GM19023 (cell line): Measurements from ENCODE around the gene SLF2.

Experiments used
- ATAC-seq: cut with Tn5 transposase; IDR thresholded peaks from one replicate; pipeline ENCODE4 v1.9.1; 2021; ENCODE audit warnings: mild to moderate bottlenecking, moderate library complexity; ENCODE audit not compliant: unreplicated experiment

Gene SLF2, protein sequence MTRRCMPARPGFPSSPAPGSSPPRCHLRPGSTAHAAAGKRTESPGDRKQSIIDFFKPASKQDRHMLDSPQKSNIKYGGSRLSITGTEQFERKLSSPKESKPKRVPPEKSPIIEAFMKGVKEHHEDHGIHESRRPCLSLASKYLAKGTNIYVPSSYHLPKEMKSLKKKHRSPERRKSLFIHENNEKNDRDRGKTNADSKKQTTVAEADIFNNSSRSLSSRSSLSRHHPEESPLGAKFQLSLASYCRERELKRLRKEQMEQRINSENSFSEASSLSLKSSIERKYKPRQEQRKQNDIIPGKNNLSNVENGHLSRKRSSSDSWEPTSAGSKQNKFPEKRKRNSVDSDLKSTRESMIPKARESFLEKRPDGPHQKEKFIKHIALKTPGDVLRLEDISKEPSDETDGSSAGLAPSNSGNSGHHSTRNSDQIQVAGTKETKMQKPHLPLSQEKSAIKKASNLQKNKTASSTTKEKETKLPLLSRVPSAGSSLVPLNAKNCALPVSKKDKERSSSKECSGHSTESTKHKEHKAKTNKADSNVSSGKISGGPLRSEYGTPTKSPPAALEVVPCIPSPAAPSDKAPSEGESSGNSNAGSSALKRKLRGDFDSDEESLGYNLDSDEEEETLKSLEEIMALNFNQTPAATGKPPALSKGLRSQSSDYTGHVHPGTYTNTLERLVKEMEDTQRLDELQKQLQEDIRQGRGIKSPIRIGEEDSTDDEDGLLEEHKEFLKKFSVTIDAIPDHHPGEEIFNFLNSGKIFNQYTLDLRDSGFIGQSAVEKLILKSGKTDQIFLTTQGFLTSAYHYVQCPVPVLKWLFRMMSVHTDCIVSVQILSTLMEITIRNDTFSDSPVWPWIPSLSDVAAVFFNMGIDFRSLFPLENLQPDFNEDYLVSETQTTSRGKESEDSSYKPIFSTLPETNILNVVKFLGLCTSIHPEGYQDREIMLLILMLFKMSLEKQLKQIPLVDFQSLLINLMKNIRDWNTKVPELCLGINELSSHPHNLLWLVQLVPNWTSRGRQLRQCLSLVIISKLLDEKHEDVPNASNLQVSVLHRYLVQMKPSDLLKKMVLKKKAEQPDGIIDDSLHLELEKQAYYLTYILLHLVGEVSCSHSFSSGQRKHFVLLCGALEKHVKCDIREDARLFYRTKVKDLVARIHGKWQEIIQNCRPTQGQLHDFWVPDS

DNA sequence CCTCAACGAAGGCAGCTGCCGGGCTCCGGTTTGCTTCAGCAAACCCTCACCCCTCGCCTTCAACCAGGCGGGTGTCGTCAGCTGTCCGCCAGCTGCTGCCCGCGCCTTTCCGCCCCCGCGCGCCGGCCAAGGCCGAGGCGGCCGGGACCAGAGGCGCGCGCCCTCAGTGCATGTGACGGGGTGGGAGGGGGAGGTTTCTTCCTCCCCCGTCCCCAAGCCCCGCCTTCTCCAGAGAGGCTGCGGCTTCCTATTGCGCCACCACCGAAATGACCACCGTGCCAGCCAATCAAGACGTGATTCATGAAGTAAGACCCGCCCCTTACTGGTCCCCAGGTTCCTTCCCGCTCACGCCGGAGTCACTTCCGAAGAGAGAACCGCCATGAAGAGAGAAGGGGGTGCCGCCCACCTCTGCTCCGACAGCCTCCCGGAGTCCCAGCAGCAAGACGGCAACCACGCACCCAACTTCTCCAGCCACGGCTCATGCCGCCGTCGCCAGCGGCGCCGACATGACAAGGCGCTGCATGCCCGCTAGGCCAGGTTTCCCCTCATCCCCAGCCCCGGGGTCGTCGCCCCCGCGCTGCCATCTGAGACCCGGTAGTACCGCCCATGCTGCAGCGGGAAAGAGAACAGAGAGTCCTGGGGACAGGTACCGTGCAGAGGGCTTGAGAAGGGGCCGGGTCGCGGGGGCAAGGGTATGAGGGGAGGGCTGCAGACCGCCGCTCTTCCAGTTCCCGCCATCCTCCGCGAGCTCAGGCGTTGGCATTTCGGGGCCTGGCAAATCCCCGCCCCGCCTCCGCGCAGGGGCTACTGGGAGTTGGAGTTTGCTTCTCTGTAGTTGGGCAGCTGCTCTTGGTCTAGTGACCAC is at the start of gene SLF2:
Gene SLF2, plus strand, starts transcription at position 359 of the 865 bp plus-strand sequence. Its CDS starts 148 bp downstream, at position 507.
- ATAC-seq, result peak; percentile 96

DNA sequence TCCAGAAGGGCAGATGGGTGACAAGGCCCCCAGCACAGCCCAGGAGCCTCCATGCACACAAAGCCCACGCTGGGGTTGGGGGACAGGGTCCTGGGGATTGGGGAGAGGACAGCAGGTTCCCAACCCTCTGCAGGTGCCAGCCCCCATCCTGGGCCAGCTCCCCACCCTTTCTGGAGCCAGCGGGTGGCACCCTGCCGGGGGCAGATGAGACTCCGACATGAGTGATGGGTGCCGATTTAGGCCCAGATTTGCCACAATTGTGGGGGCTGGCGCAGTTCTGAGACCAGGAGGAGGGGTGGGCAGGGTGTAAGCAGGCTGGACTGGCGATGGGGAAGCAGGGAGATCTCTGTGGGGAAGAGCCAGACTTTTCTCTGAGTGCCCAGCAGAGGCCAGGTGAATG is 49.3 kb upstream of the SLF2 start:
- no peak for ATAC-seq

DNA sequence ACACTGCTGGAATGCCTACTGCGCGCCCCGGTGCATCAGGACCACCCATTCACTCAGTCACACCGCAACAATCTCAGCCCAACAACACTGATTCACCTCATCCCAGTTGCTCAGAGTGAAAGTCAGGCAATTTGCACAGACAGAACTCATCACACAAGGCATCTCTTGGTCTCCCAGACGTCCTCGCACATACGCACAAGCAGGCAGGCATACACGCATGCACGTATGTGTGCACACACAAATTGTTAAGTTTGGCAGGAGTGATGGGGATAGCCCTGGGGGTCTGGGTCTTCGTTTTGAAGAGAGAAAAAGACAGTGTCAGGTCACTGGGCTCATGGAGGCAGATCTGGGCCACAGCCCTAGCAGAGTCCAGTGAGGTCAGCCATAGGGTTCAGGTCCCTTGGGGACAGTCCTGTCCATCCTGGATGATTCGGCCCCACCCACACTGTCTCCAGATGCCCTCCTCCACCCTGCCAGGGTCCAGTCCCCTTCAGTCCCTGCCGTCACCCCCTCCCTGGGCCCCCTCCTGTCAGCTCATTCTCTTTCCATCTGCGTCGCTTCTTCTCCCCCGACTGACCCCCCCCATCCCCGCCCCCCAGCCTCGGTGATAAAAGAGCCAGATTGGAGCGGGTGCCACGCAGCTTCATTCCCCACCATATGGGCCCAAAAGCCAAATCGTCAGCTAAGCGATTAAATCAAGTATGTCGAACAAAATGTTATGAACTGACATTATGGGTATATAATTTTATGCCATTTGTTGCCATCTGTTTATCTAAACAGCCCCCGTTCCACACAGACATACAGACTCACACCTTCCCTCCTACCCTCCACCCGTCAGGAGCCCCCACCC is 48.5 kb upstream of the SLF2 start:
- ATAC-seq, result no peak

DNA sequence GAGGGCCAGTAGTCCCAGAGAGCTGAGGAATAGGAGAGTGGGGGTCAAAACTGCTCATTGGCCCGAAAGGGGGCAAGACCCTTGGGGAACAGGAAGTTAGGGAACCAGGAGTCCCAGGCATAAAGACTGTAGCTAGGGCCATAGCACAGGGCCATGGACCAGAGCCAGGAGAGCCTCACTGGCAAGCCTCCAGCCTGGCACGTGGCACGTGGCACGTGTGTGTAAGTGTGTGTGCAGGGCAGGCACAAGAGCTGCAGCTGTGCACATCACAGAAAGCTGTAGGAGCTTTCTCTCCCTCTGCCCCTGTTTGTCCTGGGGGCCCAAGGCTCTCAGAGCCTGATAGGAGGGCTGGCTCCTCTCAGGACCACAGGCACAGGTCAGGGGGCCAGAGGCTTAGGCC is 47.8 kb upstream of the SLF2 start:
- no peak for ATAC-seq

DNA sequence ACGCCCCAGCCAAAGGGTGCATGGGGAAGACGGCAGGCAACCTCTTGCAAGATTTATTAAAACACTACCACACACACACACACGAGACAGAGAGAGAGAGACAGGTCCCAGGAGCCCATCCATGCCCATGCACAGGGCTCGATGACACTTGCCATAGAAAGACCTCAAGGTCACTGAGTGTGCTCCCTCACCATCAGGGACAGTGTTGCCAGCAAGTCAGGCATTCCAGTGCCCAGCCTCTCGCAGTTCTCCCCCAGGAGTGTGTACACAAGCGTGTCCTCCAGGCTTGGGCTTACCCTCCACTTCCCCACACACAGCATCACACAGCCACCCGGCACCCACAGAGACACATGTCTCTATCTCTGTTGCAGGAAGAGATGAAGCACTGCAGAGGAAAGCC is 46.8 kb upstream of the SLF2 start:
- ATAC-seq, result no peak

DNA sequence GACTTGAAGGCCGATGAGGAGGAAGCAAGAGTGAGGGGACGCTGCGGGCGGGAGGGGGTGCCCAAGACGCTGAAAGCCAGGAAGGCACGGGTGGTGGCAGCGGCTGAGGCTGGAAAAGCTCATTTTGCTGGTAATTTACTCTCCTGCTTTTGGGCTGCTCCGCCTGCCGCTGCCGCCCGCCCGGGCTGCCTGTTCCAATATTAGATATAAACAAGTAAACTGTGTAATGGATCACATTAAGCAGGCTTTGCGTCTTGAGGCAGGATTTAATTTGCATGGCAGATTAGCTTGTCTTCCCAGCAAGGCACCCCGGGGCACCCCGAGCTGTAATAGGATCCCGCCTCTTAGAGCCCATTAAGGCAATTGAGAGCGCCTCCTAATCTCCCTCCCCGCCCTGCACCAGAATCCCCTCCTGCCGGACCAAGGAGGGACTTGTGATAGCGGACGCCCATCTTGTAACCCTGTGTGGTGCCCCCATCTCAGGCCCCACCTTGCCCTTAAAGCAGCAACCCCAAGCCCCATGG is 46.1 kb upstream of the SLF2 start:
- no peak for ATAC-seq

DNA sequence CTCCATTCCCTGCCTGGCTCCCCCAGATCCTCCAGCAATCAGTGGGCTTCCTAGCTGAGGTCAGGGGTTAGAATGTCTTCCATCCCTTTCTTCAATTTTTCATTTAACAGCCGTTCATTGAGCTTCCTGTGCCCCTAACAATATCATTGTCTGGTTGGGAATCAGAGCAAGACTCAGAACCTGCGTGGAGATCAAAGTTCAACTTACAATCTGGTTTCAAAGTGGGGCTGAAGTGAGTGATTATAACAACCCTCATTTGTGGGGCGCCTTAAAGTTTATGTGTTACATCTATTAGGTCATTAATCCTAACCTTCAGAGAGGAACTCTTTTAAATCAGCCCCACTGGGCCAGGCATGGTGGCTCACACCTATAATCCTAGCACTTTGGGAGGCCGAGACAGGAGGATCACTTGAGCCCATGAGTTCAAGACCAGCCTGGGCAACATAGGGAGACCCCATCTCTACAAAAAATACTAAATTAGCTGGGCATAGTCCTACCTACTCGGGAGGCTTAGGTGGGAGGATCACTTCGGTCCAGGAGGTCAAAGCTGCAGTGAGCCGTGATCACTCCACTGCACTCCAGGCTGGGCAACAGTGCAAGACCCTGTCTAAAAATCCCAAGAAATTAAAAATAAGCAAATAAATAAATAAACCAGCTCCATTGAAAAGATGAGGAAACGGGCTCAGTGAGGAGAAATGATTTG is 45.4 kb upstream of the SLF2 start:
- ATAC-seq, result no peak

DNA sequence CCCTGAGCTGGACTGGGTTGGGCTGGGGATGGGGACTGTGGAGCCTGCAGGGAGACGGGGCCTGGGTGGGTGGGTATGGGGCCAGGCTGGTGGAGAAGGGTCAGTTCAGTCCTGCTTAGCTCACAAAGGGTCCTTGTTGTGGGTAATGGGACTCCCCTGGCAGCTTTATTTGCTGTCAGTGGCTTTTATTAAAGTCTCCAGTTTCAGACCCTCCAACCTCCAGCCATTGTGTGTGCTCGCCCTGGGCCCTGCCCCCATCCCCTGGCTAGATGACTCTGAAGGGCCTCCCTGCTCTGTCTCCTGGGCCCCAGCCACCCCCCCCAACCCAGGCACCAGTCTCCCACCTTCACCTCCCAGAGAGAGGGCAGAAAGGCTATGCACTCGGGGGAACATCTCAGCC is 44.4 kb upstream of the SLF2 start:
- ATAC-seq, result no peak

DNA sequence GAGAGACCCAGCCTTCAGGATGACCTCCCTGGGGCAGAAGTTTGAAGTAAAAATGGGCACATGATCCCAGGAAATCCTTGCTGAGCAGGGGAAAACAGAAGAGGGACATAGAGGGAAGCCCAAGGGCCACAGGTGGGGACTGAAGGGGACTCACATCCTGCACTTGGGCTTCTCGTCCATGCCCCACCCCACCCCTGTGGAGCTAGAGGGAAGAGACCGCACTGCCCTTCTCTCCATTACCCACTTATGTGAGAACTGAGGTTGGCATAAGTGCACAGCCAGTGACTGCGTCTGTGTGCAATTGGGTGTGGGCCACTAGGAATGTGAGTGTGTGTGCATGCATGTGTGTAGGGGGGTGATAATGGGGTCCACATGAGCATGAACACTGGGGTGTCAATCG is 43.4 kb upstream of the SLF2 start:
- ATAC-seq, result no peak

DNA sequence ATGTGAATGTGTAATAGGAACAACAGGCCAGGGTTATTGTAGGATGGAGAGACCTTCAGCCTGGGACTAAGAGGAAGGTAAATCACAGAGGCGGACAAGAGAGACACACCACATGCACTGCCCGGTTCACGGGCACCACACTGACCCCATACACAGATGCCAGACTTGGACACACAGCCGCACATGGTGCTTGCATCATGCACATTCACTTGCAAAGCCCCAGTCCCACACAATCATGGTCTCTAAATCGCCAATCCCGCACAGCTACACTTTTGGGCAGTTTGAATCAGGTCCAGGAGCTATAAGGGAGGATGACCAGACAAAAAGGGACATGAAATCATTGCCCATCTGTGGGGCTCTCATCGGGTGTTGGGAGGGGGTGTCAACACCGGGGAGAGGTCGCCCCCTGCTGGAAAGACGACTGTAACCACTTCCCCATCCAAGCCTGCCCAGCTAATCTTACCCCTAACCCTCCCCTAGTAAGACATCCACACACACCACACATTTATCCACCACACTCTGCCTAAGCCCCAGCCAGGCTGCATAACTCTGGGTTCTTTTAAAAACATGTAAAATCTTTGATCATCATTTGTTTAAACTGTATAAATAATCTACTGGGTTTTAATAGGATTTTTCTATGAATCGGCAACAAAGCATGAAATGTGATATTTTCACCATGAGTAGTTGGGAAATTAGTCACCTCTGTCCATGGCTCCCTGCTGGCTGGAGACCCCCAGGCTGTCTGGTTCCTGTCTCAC is 40.5 kb upstream of the SLF2 start:
- no peak for ATAC-seq

DNA sequence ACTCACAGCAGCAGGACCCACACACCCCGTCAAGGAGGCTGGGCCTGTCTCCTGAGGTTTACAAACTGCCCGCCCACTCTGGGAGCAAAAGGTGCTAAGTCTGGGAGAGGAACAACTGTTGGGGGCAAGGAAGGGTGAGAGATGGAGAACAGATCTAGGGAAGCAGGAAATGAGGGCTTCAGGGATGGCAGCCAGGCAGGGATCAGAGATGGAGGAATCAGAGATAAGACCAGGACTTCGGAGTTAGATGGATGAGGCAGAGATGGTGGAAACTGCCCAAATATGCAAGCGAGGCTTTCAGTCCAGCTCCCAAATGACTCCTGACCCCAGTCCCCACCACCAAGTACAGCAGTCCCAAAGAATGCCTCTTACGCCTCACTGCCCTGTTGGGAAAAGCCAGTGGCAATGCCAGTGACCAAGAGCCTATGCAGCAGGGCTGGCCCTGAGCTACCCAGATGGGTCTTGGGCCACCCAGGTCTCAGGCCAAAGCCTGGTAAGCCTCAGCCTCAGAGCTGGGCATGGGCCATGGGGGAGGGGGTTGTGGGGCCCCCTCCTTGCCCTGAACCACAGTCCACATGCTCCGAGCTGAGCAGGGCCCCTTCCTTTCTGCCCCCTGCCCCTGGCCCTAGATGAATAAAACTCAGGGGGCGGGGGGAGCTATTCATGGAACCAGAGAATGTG is 39.5 kb upstream of the SLF2 start:
- ATAC-seq, result no peak

DNA sequence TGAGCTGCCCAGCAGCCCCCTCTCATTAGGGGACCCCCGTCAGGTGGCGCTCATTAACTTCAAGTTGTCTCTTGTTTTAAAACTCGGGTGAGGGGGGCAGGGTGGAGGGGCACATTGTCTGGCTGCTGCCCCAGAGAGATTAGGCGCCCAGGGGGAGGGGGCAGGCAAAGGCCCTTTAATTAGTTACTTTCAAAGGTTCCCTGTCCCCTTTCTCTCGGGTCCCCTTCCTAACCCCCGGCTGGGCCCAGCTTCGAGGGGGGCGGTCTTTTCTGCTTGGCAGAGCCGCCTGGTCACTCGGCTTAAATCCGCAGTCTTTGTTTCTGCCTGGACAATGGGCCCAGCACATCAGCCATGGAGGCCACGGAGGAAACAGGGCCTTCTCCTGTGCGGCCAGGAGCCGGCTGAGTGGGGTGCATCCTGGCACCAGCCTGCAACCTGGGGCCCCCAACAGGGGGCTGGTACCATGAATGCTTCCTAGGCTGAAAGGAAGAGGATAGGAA is 38.9 kb upstream of the SLF2 start:
- no peak for ATAC-seq

DNA sequence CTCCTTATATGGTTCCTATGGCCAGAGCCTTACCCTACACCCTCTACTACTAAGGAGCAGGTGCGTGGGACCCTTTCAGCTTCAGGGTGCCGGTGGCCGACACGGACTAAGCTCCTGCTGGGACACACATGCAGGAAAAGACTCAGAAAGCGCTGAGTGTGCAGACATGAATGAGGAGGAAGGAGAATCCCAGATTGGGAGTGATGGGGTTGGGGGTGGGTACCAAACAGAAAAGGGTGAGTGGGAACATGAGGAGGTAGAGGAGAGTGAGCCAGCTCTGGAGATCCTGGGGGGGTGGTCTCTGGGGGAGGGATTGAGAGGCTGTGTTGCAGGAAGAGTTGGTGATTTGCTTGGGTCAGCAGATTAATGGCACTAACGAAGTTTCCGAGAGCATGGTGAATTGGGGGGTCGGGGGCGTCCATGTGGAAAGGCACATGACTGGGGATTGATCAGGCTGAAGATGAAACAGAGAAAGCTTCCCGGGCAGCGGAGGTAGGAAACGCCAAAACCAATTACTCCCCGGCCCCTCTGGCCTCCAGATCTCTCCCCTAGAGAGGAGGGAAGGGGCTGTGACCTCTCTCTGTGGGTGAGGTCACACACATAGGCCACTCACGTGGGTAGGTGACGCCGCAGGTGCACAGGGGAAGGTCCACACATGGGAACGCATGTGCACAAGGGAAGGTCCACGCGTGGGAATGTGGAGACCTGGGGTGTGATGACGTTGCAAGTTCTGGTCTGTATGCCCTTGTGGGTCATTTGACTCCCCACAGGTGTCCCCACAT is 37.9 kb upstream of the SLF2 start:
- no peak for ATAC-seq

DNA sequence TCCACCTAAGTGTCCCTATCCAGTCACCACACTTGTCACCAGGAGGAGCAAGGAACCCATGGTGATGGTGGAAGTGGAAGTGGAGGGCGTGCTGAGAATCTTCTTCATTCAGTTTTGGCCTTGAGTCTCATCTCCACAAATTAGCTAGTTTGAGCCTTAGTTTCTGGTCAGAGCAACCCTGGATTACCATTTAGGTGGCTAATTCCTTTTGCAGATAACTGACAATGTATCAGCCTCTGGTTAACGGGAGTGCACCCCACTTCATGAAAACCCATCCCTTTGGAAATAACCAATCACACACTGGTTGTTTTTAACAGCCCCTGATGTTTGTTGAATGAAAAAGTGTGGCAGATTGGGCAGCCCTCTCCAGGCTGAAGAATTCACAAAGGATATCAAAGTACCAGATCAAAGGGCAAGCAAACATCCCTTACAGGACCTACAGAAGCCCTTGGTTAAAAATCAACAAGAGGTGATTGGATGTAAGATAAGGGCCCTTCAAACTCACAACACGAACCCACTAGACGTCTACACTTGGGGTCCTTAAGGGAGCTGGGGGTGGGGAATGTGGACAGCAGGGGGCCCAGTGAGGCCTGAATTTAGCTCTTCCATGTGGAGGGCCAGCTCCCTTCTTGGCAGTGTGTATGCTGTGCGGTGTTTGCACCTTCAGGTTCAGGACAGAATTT is 37.1 kb upstream of the SLF2 start:
- ATAC-seq, result no peak

DNA sequence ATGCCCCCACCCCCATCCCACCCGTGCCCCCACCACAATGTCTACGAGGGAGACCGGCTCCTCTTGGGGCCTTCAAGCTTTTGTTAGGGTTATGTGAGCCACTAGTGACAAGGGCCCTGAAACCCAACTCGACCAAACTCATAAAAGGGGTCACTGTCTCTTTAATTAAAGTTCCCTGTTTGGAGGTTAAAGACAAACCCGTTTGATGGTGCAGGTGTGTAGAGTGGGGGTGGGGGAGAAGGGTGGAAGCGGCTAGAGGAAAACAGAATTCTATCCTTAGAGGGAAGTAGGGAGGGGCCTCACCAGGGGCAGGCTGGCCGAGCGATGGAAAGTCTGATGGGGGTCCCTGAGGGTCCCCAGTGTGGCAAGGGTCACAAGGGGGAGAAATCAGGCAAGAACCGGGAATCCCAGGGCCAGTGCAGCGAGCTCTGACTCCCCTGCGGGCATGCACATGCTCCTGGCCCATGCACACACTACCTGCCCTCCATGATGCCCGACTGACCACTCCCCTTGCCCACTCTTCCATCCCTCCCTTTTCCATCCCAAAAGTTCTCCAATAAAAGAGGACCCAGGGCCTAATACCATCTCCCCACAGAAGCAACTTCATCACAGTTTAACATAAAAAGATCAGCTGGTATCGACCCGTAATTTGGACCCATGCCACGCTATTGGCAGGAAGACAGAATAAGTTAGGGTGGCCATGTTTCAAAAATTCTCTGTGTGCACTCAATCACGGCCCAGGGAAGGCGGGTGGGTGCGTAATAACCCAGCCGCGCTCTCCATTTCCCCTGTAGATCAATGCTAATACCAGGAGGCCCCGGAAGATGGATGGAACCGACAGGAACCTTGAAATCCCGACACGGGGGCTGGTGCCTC is 35.9 kb upstream of the SLF2 start:
- ATAC-seq, result no peak
